HepG2 (cell line): ENCODE data around the gene OSCP1. TPM values are rescaled to one million over a fixed set of nuclear protein-coding genes. Genes with fewer than 3 reads are reported as not detected.

Source experiments
- ATAC-seq: fragments of 200-7000 bp; cut with Tn5 transposase; 3 replicates; pipeline ENCODE4 v1.9.1; 2020; ENCODE audit warnings: mild to moderate bottlenecking, moderate library complexity
- BruUV-seq: library from RNA; stranded (reverse); fragments of 400-500 nt; replicated peaks from 2 replicates; lab custom pipeline; 2021; lab: Mats Ljungman, UMichigan
- CTCF ChIA-PET: fragments of 300-600 bp; formaldehyde crosslinking; extraction: SDS; loops from one replicate; lab custom pipeline; 2021; ENCODE audit warnings: low total read pairs, inconsistent platforms, low intra/inter-chr PET ratio; lab: Yijun Ruan, JAX
- POLR2A ChIA-PET: fragments of 350-600 bp; sonication (Branson Sonifier 250); formaldehyde crosslinking; loops from one replicate; lab custom pipeline; 2020; ENCODE audit warnings: antibody characterized with exemption, inconsistent platforms; lab: Yijun Ruan, JAX
- DNase-seq: peaks from one replicate; pipeline ENCODE4 v3.0.0-alpha.2; 2015; ENCODE audit warnings: low spot score
- FAIRE-seq: peaks from 3 replicates; lab custom pipeline; 2011; peaks lifted over from hg19 to GRCh38; lab: Jason Lieb, UNC
- H2AFZ ChIP-seq: one replicate; pipeline ENCODE4 v1.6.1; 2011; ENCODE audit warnings: low read length, inconsistent platforms
- H3K27ac ChIP-seq: fragments of 300-600 bp; 3 replicates; pipeline ENCODE4 v1.8.0; 2011; ENCODE audit warnings: mixed run types, mild to moderate bottlenecking, mixed read lengths, low read length, inconsistent platforms; ENCODE audit not compliant: insufficient read depth; ENCODE audit errors: extremely low read length
- H3K27me3 ChIP-seq, 2 experiments: fragments of 200-600 bp in 1 of 2; 2 replicates in 1 of 2; 3 replicates in 1 of 2; pipeline versions ENCODE4 v1.6.0 to v1.8.0; 2011; ENCODE audit warnings: low read length in 2 of 2, mild to moderate bottlenecking in 2 of 2, moderate library complexity in 2 of 2, inconsistent platforms in 1 of 2; ENCODE audit not compliant: insufficient read depth in 2 of 2, control insufficient read depth in 1 of 2
- H3K36me3 ChIP-seq, 2 experiments: fragments of 200-600 bp in 1 of 2; replicated peaks in 1 of 2; 2 replicates in 1 of 2; 3 replicates in 1 of 2; pipeline versions ENCODE4 v1.5.1 to v1.8.0; 2011; ENCODE audit warnings: low read length in 2 of 2, inconsistent platforms in 1 of 2; ENCODE audit not compliant: insufficient read depth in 2 of 2, control insufficient read depth in 1 of 2
- H3K4me1 ChIP-seq: 2 replicates; pipeline ENCODE4 v1.5.1; 2012; ENCODE audit warnings: low read length, inconsistent platforms; ENCODE audit not compliant: insufficient read depth
- H3K4me2 ChIP-seq: 2 replicates; pipeline ENCODE4 v1.6.0; 2011; ENCODE audit warnings: low read depth, low read length, inconsistent platforms
- H3K4me3 ChIP-seq, 3 experiments: fragments of 200-600 bp in 1 of 3; sonication (generic), shearing (Covaris generic) in 1 of 3; replicated peaks in 1 of 3; 2 replicates each; pipeline ENCODE4 v1.5.1; 2011 to 2016; ENCODE audit warnings: low read length in 3 of 3, inconsistent platforms in 2 of 3, low read depth in 2 of 3, mild to moderate bottlenecking in 2 of 3, control low read depth in 1 of 3, mixed read lengths in 1 of 3; ENCODE audit not compliant: insufficient read depth in 1 of 3
- H3K79me2 ChIP-seq: one replicate; pipeline ENCODE4 v1.6.1; 2011; ENCODE audit warnings: low read length, inconsistent platforms; ENCODE audit not compliant: insufficient read depth
- H3K9ac ChIP-seq: 2 replicates; pipeline ENCODE4 v1.6.0; 2011; ENCODE audit warnings: mild to moderate bottlenecking, low read depth, low read length, inconsistent platforms; ENCODE audit not compliant: insufficient read depth
- H3K9me3 ChIP-seq: 2 replicates; pipeline ENCODE4 v1.5.1; 2012; ENCODE audit warnings: mild to moderate bottlenecking, low read length
- H4K20me1 ChIP-seq: 2 replicates; pipeline ENCODE4 v1.6.0; 2011; ENCODE audit warnings: inconsistent platforms, mild to moderate bottlenecking, low read length, moderate library complexity; ENCODE audit not compliant: insufficient read depth
- CBX5 ChIP-seq: sonication (generic); formaldehyde crosslinking; IDR thresholded peaks from 2 replicates; pipeline ENCODE4 v1.4.0; 2020; ENCODE audit warnings: missing genetic modification reagents, borderline replicate concordance
- CEBPB ChIP-seq: IDR thresholded peaks from 2 replicates; pipeline ENCODE4 v1.6.1; 2011; ENCODE audit warnings: low read depth, low read length, improper control_type of control experiment, borderline replicate concordance
- KDM1A ChIP-seq: IDR thresholded peaks from 2 replicates; pipeline ENCODE4 v1.6.1; 2016; ENCODE audit warnings: missing compliant biosample characterization
- NFKBIZ ChIP-seq: IDR thresholded peaks from 2 replicates; pipeline ENCODE4 v1.6.1; 2018; ENCODE audit warnings: missing genetic modification reagents, missing compliant biosample characterization
- POLR2A ChIP-seq, 2 experiments: IDR thresholded peaks; 2 replicates each; pipeline ENCODE4 v1.6.1; 2011; ENCODE audit warnings: low read depth in 2 of 2, low read length in 2 of 2, mild to moderate bottlenecking in 1 of 2, moderate library complexity in 1 of 2; ENCODE audit not compliant: insufficient read depth in 1 of 2
- SALL1 ChIP-seq: sonication (generic); formaldehyde crosslinking; IDR thresholded peaks from 2 replicates; pipeline ENCODE4 v1.8.0; 2022; ENCODE audit warnings: mild to moderate bottlenecking, missing genetic modification reagents
- TAF1 ChIP-seq: sonication (generic); formaldehyde crosslinking; IDR thresholded peaks from 2 replicates; pipeline ENCODE4 v1.4.0; 2020; ENCODE audit warnings: missing genetic modification reagents
- TBX2 ChIP-seq: sonication (generic); formaldehyde crosslinking; IDR thresholded peaks from 2 replicates; pipeline ENCODE4 v1.5.0; 2020; ENCODE audit warnings: missing genetic modification reagents, mild to moderate bottlenecking, borderline replicate concordance
- THYN1 ChIP-seq: sonication (generic); formaldehyde crosslinking; IDR thresholded peaks from 2 replicates; pipeline ENCODE4 v1.8.1; 2023; ENCODE audit warnings: low read depth, mild to moderate bottlenecking, moderate library complexity, missing genetic modification reagents, borderline replicate concordance
- ZFY ChIP-seq: sonication (generic); formaldehyde crosslinking; IDR thresholded peaks from 2 replicates; pipeline ENCODE4 v1.4.0; 2020; ENCODE audit warnings: missing genetic modification reagents
- ZNF274 ChIP-seq: sonication (generic); formaldehyde crosslinking; IDR thresholded peaks from 2 replicates; pipeline ENCODE4 v1.5.1; 2020; ENCODE audit warnings: mild to moderate bottlenecking, missing genetic modification reagents
- ZNF607 ChIP-seq: sonication (generic); formaldehyde crosslinking; IDR thresholded peaks from 2 replicates; pipeline ENCODE4 v1.5.1; 2020; ENCODE audit warnings: missing genetic modification reagents, mild to moderate bottlenecking, borderline replicate concordance
- ZNF614 ChIP-seq: IDR thresholded peaks from 2 replicates; pipeline ENCODE4 v1.6.1; 2018; ENCODE audit warnings: missing biosample characterization, missing genetic modification reagents, inconsistent platforms, borderline replicate concordance
- ZNF792 ChIP-seq: IDR thresholded peaks from 2 replicates; pipeline ENCODE4 v1.6.1; 2016
- ZNF883 ChIP-seq: sonication (generic); formaldehyde crosslinking; IDR thresholded peaks from 2 replicates; pipeline ENCODE4 v1.5.1; 2020; ENCODE audit warnings: mild to moderate bottlenecking, missing genetic modification reagents; ENCODE audit errors: not compliant biosample characterization
- ZSCAN9 ChIP-seq: IDR thresholded peaks from 2 replicates; pipeline ENCODE4 v1.6.1; 2016; ENCODE audit warnings: borderline replicate concordance
- WGBS: methylation state at CpG from one replicate; pipeline ENCODE4 v1.1.6; 2017; ENCODE audit warnings: low lambda C conversion rate; 5-methylcytosine and 5-hydroxymethylcytosine counted together
- in situ Hi-C: cut with HindIII; loops from 2 replicates; pipeline ENCODE4 v1.10.0; 2017; ENCODE audit warnings: low pct_unique_long_range_greater_than_20kb; ENCODE audit not compliant: extremely low pct_ligation_motif_present
- intact Hi-C: fragments of 100-400 bp; cut with micrococcal nuclease; formaldehyde crosslinking; loops from one replicate; pipeline ENCODE4 v1.10.0; 2022; ENCODE audit not compliant: unreplicated experiment
- polyA plus RNA-seq, 8 experiments: library from polyadenylated mRNA; depleted of rRNA in 3 of 8; stranded (reverse) in 7 of 8; unstranded in 1 of 8; fragments of >200 nt; fragmentation: Illumina TruSeq in 4 of 8; extraction: Trizol in 4 of 8; gene quantifications; 2 replicates each; pipeline versions ENCODE4 v1.2.1 to v1.2.3, GENCODE V29; 2011 to 2016; ENCODE audit warnings: low read depth in 4 of 8, missing spikeins in 1 of 8, mixed read lengths in 1 of 8; ENCODE audit not compliant: insufficient read depth in 1 of 8
- total RNA-seq, 5 experiments: library from RNA; depleted of rRNA; stranded (reverse); fragments of >200 nt; fragmentation: Illumina TruSeq; extraction: Trizol; gene quantifications; 2 replicates each; pipeline ENCODE4 v1.2.3, GENCODE V29; 2016; ENCODE audit warnings: low read depth in 1 of 5
- TF ChIP-seq, protein P1 (sequence below): sonication (generic); formaldehyde crosslinking; IDR thresholded peaks from 2 replicates; pipeline ENCODE4 v1.4.0; 2020; ENCODE audit warnings: missing genetic modification reagents
- TF ChIP-seq, protein P2 (sequence below): sonication (generic); formaldehyde crosslinking; IDR thresholded peaks from 2 replicates; pipeline ENCODE4 v1.4.0; 2020; ENCODE audit warnings: mild to moderate bottlenecking, missing genetic modification reagents
- TF ChIP-seq, protein P3 (sequence below): sonication (generic); formaldehyde crosslinking; IDR thresholded peaks from 2 replicates; pipeline ENCODE4 v1.4.0; 2020; ENCODE audit warnings: missing genetic modification reagents

OSCP1 gene
- total and polyA plus RNA-seq, 2 of the 13 experiments (the other 11 are each of a cell fraction or from before 2014, with no cell fraction given), result 0.60 to 0.84 TPM

DNA sequence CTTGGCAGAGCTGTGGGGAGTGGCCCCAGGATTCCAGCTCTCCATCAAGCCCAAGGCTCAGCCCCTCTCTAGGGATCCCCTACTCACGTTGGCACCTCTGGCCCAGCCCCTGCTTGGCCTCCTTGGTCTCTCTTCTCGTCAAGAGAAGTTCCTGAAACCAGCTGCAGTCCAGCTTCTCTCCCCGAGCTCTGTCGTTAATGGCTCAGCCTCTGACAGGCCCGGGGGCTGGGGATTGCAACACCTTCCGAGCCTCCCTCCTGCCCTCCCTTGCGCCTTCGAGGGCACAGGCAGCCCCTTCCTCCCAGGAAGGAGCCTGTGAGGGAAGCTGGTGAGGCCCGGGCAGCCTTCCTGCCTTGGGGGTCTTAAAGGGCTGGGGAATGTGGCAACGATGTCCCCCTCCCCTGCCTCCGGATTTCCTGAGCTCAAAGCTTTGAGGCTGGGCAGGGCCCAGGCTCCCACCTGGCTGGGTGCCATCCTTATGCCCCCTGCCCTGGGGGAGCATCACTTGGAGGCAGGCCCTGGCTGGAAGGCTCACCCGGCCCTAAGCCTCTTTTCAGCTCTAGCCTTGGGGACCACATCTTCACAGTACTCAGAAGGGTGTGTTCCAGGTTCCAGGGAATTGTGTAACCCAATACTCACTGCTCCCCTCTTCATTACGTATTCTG, 32.6 kb upstream of the OSCP1 start, which contains the start of gene CSF3R:
TSS of gene CSF3R (minus strand) at position 190 of the 665 bp plus-strand sequence. CDS start 3,417 bp downstream, outside the sequence.
- 1% methylated on average over 10 of the region's 13 CpGs for WGBS
- Histone ChIP-seq H3K9me3 (no peaks in the 10 kb centered on the region), H3K27ac (peak within 1 kb of the TSS; percentile 64), H3K4me1 (peaks cover 61% of the 10 kb centered on the region), H3K4me3 (peak within 1 kb of the TSS; percentile 53 to 83 (median 64)), H3K27me3 (no peaks in the 10 kb centered on the region; a peak in 1 of 5 replicates), H3K79me2 (no peaks in the 10 kb centered on the region), H3K9ac (peak within 1 kb of the TSS; percentile 83), H3K4me2 (peak within 1 kb of the TSS; percentile 93), H4K20me1 (no peaks in the 10 kb centered on the region), H3K36me3 (peaks cover 0 to 3% of the 10 kb centered on the region in 2 experiments; a peak in 1 of 5 replicates), H2AFZ (peak within 1 kb of the TSS; percentile 65)
- intact Hi-C loops, result no loop called here
- no TSS peak for BruUV-seq
- DNase-seq (no peak), ATAC-seq (peak; percentile 16), FAIRE-seq (no peak)
- in situ Hi-C loops, result no loop called here
- POLR2A ChIA-PET, result interaction anchor here (0.7 to 2.6 kb wide), 5 partner anchors 11 to 96 kb away, joined by 3 to 21 read pairs (median 5); partner anchors contain the start of gene MRPS15
- CTCF ChIA-PET, result no interaction called here
- TF ChIP-seq SALL1 (peak; percentile 49), ZNF792 (CRISPR knock-in tag) (peak; percentile 26; the same call in 1 of the 2 replicates), TAF1 (CRISPR knock-in tag) (peak; percentile 31; the same call in 1 of the 2 replicates), ZNF607 (CRISPR knock-in tag) (peak; percentile 66; the same call in 1 of the 2 replicates), ZNF883 (CRISPR knock-in tag) (peak; percentile 36), TBX2 (peak; percentile 67; the same call in 1 of the 2 replicates), ZSCAN9 (CRISPR knock-in tag) (0 out of 2 replicates have a peak, but pooled peaks have one; percentile 41), THYN1 (CRISPR knock-in tag) (no peak), NFKBIZ (0 out of 2 replicates have a peak, but pooled peaks have one; percentile 29), CBX5 (no peak), ZNF614 (no peak), CEBPB (peak; percentile 91), ZNF274 (peak; percentile 67; the same call in 1 of the 2 replicates), KDM1A (CRISPR knock-in tag) (no peak), ZFY (CRISPR knock-in tag) (peak; percentile 69), POLR2A (IDR thresholded peaks at IDR 0.05; ENCODE audit: insufficient read depth in 1 of 2, low read depth in 2 of 2, low read length in 2 of 2) (peak in 1 of 2 experiments; percentile 35; a peak in 1 of 4 replicates)
- TF ChIP-seq, protein P1, sequence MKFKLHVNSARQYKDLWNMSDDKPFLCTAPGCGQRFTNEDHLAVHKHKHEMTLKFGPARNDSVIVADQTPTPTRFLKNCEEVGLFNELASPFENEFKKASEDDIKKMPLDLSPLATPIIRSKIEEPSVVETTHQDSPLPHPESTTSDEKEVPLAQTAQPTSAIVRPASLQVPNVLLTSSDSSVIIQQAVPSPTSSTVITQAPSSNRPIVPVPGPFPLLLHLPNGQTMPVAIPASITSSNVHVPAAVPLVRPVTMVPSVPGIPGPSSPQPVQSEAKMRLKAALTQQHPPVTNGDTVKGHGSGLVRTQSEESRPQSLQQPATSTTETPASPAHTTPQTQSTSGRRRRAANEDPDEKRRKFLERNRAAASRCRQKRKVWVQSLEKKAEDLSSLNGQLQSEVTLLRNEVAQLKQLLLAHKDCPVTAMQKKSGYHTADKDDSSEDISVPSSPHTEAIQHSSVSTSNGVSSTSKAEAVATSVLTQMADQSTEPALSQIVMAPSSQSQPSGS, result no peak
- TF ChIP-seq, protein P2, sequence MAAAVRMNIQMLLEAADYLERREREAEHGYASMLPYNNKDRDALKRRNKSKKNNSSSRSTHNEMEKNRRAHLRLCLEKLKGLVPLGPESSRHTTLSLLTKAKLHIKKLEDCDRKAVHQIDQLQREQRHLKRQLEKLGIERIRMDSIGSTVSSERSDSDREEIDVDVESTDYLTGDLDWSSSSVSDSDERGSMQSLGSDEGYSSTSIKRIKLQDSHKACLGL (CRISPR knock-in tag), result 0 out of 2 replicates have a peak, but pooled peaks have one; percentile 39
- TF ChIP-seq, protein P3, sequence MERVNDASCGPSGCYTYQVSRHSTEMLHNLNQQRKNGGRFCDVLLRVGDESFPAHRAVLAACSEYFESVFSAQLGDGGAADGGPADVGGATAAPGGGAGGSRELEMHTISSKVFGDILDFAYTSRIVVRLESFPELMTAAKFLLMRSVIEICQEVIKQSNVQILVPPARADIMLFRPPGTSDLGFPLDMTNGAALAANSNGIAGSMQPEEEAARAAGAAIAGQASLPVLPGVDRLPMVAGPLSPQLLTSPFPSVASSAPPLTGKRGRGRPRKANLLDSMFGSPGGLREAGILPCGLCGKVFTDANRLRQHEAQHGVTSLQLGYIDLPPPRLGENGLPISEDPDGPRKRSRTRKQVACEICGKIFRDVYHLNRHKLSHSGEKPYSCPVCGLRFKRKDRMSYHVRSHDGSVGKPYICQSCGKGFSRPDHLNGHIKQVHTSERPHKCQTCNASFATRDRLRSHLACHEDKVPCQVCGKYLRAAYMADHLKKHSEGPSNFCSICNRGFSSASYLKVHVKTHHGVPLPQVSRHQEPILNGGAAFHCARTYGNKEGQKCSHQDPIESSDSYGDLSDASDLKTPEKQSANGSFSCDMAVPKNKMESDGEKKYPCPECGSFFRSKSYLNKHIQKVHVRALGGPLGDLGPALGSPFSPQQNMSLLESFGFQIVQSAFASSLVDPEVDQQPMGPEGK, result peak; percentile 46
